Mucosa of rectum (tissue), 2 donors: ENCODE results near the gene REELD1.

Experiments used
- H3K27ac ChIP-seq, 2 donors: one replicate each; pipeline ENCODE4 v1.7.0; 2013; ENCODE audit warnings: inconsistent platforms in 2 of 2, low read depth in 2 of 2, low read length in 2 of 2
- H3K27me3 ChIP-seq, 2 donors: one replicate each; pipeline ENCODE4 v1.7.0; 2013; ENCODE audit warnings: low read length in 2 of 2; ENCODE audit not compliant: control insufficient read depth in 2 of 2, insufficient read depth in 2 of 2
- H3K36me3 ChIP-seq, 2 donors: one replicate each; pipeline ENCODE4 v1.7.0; 2013; ENCODE audit warnings: low read length in 2 of 2; ENCODE audit not compliant: control insufficient read depth in 2 of 2, insufficient read depth in 2 of 2
- H3K4me1 ChIP-seq, 2 donors: one replicate each; pipeline ENCODE4 v1.7.0; 2013; ENCODE audit warnings: low read length in 2 of 2, mild to moderate bottlenecking in 1 of 2; ENCODE audit not compliant: control insufficient read depth in 2 of 2, insufficient read depth in 2 of 2
- H3K4me3 ChIP-seq, 2 donors: one replicate each; pipeline ENCODE4 v1.7.0; 2013; ENCODE audit warnings: low read length in 2 of 2
- H3K9ac ChIP-seq, 2 donors: one replicate each; pipeline ENCODE4 v1.7.0; 2013; ENCODE audit warnings: low read length in 2 of 2, low read depth in 1 of 2, mild to moderate bottlenecking in 1 of 2
- H3K9me3 ChIP-seq, 2 donors: one replicate each; pipeline ENCODE4 v1.7.0; 2013; ENCODE audit warnings: low read length in 2 of 2; ENCODE audit not compliant: control insufficient read depth in 2 of 2
- donor health status: healthy.
- donor health status: Normal muscosa, but diverticular disease.

REELD1 gene

DNA sequence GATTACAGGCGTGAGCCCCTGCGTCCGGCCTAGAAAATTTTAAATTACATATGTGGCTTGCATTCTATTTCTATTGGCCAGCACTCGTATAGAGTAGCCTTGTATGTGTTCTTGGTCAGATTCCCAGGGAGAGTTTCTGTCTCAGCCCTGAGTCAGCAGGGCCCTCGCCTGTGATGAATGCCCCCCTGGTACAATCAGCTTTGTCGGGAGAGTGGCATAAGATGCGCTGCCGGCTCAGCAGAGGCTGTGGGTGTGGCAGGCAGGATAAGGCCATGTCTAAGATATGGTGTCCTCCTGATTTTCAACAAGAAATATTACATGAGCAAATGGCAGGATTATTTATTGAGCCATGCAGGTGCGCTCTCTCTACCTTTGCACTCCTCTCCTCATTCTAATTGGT, 1.6 kb upstream of the REELD1 start:
- H3K4me3 ChIP-seq: no peak overlapping the region
- H3K27ac ChIP-seq: no peak overlapping the region
- H3K9ac ChIP-seq: no peak overlapping the region
- H3K9me3 ChIP-seq: no peaks in the 10 kb centered on the region
- no peaks in the 10 kb centered on the region for H3K36me3 ChIP-seq
- no peaks in the 10 kb centered on the region for H3K4me1 ChIP-seq
- H3K27me3 ChIP-seq: no peaks in the 10 kb centered on the region

- H3K9ac ChIP-seq: no peak overlapping the region
- H3K4me3 ChIP-seq: no peak overlapping the region
These were observed 8.0 kb downstream of the REELD1 start for GRCh38 chr4:146222313-146222712.

DNA sequence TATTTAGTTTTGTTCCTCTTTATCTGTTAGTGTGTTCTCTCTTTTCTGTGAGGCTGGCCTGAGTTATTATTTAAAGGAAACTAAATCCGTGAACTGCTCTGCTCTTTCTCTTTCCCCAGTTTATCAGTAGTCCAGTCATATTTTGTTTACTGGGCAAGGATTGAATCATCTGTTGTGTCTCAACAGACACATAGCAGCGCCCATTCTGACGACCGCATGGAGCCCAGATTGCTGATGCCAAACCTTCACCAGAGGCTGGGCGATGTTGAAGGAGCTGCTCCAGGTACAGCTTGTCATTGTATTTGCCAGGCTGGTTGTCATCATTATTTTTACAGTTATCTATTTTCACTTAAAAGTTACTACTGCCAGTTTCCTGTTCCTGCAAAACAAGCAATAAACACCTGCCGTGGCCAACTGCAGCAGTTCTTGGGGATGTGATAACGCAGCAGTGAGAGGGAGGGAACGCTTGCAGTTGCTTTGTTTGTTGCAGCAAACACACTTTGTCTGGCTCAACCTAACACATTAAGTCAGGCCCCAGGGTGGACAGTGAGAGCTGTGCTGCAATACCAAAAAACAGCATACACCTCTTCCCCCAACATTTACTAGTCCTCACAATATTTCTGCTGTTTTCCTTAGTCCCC, 10.1 kb downstream of the REELD1 start:
- no peak overlapping the region for H3K4me3 ChIP-seq
- H3K36me3 ChIP-seq: no peaks in the 10 kb centered on the region
- H3K27me3 ChIP-seq: no peaks in the 10 kb centered on the region
- H3K9ac ChIP-seq: no peak overlapping the region
- H3K27ac ChIP-seq: no peak overlapping the region
- no peaks in the 10 kb centered on the region for H3K4me1 ChIP-seq
- no peaks in the 10 kb centered on the region for H3K9me3 ChIP-seq

More at GRCh38 chr4:146222313-146222712, 8.0 kb downstream of the REELD1 start:
- no peaks in the 10 kb centered on the region for H3K27me3 ChIP-seq
- no peaks in the 10 kb centered on the region for H3K36me3 ChIP-seq
- no peaks in the 10 kb centered on the region for H3K4me1 ChIP-seq
- H3K9me3 ChIP-seq: no peaks in the 10 kb centered on the region
- no peak overlapping the region for H3K27ac ChIP-seq

DNA sequence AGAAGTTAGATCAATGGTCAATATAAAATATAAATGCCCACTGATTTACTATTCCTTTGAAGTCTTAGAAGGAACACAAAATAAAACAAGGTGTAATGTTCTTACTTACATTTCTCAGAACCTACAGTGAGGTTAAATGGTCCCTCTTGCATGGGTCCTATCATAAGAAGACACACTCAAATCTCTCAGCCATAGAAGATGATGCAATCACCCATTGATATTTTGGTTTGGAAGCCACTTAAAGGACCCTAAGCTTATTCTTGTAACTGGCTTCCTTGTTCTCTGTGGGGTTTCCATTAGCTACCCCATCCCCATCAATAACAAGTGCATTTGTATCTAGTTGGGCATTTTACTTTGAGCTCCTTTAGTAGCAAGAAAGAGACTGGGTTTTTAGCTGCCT, 15.1 kb downstream of the REELD1 start:
- H3K27ac ChIP-seq: no peak overlapping the region
- no peak overlapping the region for H3K4me3 ChIP-seq
- no peaks in the 10 kb centered on the region for H3K9me3 ChIP-seq
- no peak overlapping the region for H3K9ac ChIP-seq
- no peaks in the 10 kb centered on the region for H3K4me1 ChIP-seq
- H3K36me3 ChIP-seq: no peaks in the 10 kb centered on the region
- no peaks in the 10 kb centered on the region for H3K27me3 ChIP-seq

DNA sequence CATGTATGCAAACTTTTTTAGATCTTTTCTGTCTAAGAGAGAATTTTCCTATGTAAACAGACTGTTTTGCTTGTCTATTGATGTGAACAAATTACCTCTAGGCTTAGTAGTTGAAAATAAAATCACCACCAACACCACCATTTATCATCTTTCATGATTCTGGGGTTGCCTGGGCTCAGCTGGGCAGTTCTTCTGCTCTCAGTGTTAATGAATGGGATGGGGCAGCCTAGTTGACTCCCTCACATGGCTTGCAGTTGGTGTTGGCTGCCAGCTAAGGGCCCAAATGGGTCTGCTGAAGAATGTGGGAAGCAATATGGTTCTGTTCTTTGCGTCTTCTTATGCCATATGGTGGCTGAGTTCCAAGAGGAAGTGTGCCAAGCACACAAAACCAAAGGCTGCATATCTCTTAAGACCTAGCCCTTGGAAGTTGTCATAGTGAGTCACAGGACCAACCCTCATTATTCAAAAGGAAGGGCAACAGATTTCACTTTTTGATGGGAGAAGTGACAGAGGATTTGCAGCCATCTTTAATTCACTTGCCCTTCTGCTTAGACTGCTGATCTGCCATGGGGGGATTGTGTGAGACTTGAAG, 17.9 kb downstream of the REELD1 start:
- Histone ChIP-seq H3K9me3 (no peaks in the 10 kb centered on the region), H3K4me3 (no peak overlapping the region), H3K27me3 (no peaks in the 10 kb centered on the region), H3K27ac (no peak overlapping the region), H3K36me3 (no peaks in the 10 kb centered on the region), H3K4me1 (no peaks in the 10 kb centered on the region), H3K9ac (no peak overlapping the region)

DNA sequence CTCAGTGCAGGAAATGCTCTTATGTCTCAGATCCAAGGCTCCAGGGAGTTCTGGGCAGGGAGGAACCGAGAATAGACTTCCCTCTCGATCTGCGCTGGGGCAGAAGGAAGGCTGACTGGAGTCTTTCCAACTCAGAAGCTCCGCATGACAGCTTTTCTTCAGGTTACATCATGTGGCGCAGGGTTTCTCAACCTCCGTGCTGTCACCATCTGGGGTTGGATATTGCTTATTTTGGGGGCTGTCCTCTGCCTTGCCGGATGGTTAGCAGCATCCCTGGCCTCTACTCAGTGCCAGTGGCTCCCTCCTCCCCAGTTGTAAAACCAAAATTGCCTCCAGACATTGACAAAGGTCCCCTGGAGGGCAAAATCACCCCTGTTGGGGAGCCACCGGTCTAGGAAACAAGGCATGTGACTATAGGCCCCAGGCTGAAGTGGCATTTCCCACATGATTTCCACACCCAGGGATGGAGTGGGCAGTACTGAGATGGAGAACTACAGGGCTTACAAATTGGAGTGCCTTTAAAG, 21.4 kb downstream of the REELD1 start:
- Histone ChIP-seq H3K9ac (no peak overlapping the region), H3K9me3 (no peaks in the 10 kb centered on the region), H3K27me3 (no peaks in the 10 kb centered on the region)

GRCh38 chr4:146236216-146236615, 21.9 kb downstream of the REELD1 start:
- Histone ChIP-seq H3K27me3 (no peaks in the 10 kb centered on the region), H3K36me3 (no peaks in the 10 kb centered on the region), H3K9ac (no peak overlapping the region), H3K9me3 (no peaks in the 10 kb centered on the region), H3K27ac (no peak overlapping the region), H3K4me1 (peaks cover 2 to 3% of the 10 kb centered on the region in 2 donors), H3K4me3 (no peak overlapping the region)

More for the DNA sequence above, 21.4 kb downstream of the REELD1 start:
- peak overlapping the region in 1 of 2 donors; percentile 6 for H3K27ac ChIP-seq
- no peak overlapping the region for H3K4me3 ChIP-seq
- H3K36me3 ChIP-seq: no peaks in the 10 kb centered on the region
- no peaks in the 10 kb centered on the region for H3K4me1 ChIP-seq

- Histone ChIP-seq H3K27ac (no peak overlapping the region), H3K27me3 (no peaks in the 10 kb centered on the region), H3K4me1 (peaks cover 8 to 9% of the 10 kb centered on the region in 2 donors), H3K36me3 (no peaks in the 10 kb centered on the region), H3K9me3 (no peaks in the 10 kb centered on the region), H3K4me3 (no peak overlapping the region), H3K9ac (no peak overlapping the region)
These were observed 22.8 kb downstream of the REELD1 start for GRCh38 chr4:146237092-146237491.

DNA sequence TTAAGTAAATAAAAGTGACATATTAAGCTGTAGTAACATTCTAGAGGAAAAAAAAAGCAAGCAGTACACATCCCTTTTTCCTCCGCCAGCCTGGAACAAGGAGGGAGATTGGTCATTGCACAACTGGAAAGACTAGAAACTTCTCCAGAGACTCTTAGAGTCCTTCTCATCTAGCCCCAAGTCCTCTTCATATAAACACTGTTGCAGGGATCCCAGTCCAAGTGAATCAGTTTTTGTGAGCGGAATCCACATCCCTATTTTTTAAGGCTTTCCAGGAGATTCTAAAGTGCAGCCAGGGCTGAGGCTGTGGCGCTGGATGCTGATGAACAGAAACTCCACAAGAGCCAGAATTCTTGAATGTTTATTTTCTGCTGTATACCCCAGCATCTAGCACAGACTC, 23.8 kb downstream of the REELD1 start:
- H3K4me1 ChIP-seq: peaks cover 8 to 13% of the 10 kb centered on the region in 2 donors
- H3K4me3 ChIP-seq: no peak overlapping the region
- no peaks in the 10 kb centered on the region for H3K27me3 ChIP-seq
- no peaks in the 10 kb centered on the region for H3K36me3 ChIP-seq
- H3K9me3 ChIP-seq: no peaks in the 10 kb centered on the region
- no peak overlapping the region for H3K9ac ChIP-seq
- no peak overlapping the region for H3K27ac ChIP-seq

DNA sequence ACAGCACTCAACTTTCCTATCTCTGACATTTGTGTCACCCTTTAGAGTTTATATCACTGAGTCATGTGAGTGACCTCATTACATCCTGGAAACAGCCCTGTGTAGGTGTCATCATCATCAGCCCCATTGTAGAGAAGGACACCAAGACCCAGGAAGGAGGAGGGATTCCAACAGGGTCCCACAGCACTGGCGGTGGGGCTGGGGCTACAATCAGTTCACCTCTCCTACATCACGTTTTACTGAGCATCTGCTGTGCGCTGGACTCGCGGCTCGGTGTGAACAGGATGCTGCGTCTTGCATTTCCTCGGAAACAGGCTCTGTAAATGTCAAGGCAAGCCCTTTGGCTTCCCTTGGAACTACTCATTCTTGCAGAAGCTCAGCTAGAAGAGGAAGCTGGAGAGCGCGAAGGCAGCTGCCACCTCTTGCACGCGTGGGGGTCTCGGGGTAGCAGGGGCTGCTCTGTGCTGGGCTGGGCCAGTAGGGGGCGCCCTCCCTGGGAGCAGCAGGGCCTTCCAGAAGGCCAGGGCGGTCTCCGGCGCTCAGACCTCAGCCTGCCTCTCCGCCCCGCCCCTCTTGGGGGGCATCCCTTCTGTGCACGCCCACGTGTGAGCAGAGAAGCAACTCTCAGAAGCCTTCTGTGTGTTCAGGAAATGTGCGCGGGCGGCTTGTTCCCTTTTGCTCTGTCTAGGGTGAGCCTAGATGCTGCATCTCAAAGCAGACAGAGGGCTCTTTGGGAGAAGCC, 29.0 kb downstream of the REELD1 start:
- no peak overlapping the region for H3K4me3 ChIP-seq
- H3K9me3 ChIP-seq: no peaks in the 10 kb centered on the region
- H3K27me3 ChIP-seq: no peaks in the 10 kb centered on the region
- peaks cover 20 to 23% of the 10 kb centered on the region in 2 donors for H3K4me1 ChIP-seq
- H3K36me3 ChIP-seq: no peaks in the 10 kb centered on the region
- H3K9ac ChIP-seq: no peak overlapping the region
- peak overlapping the region in 1 of 2 donors; percentile 27 for H3K27ac ChIP-seq
